Stimulated activated CD4-positive, alpha-beta T cell treated with anti-CD3 and anti-CD28 coated beads, TNF-alpha, amount 100 ng/mL, for 4 hours (primary cell): ENCODE data around the gene ABLIM2.

Experiments
- DNase-seq, 3 experiments: peaks; one replicate each; pipeline ENCODE4 v3.0.0-alpha.2; 2020; ENCODE audit warnings: low read depth in 3 of 3

Gene ABLIM2

DNA sequence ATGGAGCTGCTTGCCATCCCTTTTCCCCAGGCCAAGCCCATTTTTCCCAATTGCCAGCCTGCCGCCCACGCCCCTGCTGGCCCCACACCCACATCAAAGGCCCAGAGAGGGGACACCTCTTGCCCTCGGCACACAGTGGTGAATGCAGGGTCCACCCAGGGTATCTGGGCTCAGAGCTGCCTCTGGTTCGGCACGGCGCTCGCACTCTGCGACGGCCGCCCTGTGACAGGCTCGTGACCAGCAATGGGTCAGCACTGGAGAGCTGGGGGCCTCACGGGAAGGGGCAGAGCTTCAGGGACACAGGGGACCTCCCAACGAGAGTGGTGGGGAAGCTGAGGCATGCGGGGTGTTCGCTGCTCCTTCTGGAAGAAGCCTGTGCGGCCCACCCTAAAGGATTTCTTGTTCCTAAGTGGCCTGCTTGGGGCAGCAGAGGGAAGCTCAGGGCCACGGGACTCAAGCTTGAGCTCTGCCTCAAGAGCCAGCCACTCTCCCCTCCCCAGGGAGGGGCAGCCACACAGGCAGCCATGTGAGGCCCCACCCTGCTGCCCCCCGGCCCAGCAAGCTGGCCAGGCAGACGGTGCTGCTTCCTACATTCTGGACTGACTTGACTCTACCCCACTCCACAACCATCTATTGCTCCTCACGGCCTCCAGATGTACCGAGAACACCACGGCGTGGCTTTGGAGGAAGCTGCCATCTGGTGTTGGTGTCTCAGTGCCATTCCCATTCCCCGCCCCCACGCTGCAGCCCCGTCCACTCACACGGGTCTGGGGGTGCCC lies 73.7 kb downstream of the ABLIM2 start:
- DNase-seq, result no peak

DNA sequence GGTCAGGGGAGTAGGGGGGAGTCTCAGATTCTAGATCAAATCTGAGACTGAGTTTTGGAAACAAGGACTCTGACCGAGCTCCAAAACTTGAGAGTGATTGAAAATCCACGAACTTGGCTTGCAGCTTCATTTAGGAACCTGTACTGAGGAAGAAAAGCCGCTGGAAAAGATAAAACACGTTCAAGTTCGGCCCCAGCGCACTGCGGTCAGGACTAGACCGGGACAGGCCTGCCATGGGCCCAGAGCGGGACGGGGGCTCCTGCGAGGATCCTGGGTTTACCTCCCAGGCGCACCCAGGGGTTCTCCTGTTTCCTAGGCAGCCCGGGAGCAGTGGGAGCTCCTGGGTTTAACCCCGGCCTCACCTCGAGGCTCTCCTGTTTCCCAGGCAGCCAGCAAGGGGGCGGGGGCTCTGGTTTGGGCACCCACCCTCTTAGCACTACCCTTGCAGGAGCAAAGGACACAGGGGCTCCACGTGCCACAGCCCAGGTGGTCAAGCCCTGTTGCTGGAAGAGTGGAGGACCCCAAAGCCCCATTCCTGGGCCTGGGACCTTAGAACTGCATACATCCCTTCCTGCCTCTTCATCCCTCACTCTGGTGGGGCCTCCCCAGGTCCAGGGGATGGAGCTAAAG lies 74.5 kb downstream of the ABLIM2 start:
- no peak for DNase-seq

- DNase-seq, result no peak
Measured at GRCh38 chr4:8083086-8083825, 75.4 kb downstream of the ABLIM2 start.

- DNase-seq, result no peak
Measured at GRCh38 chr4:8082517-8083055, 76.0 kb downstream of the ABLIM2 start.

GRCh38 chr4:8081621-8082516 lies 76.7 kb downstream of the ABLIM2 start:
- DNase-seq, result no peak

- DNase-seq, result no peak
Measured at GRCh38 chr4:8081171-8081570, 77.4 kb downstream of the ABLIM2 start.

GRCh38 chr4:8080754-8081065 lies 77.9 kb downstream of the ABLIM2 start:
- no peak for DNase-seq

GRCh38 chr4:8079916-8080753 lies 78.5 kb downstream of the ABLIM2 start:
- DNase-seq, result no peak

GRCh38 chr4:8079031-8079885 lies 79.4 kb downstream of the ABLIM2 start:
- DNase-seq, result no peak

DNA sequence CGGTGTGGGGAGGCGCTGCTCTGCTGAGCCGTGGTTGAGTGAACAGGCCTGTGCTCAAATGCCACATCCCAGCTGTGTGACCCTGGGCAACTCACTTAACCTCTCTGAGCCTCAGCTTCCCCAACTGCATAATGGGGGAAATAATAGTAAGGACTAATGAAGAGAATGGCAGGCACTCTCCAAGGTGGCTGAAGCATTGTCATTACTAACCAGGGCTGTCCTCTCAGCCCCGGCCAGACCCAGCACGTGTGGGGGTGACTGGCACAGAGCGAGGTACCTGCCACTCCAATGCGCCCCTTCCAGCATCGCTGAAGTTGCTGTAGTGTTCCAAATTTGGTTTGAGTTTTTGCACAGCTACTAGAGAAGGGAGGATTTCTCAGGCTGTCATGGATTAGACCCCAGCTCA lies 80.0 kb downstream of the ABLIM2 start:
- DNase-seq, result no peak

DNA sequence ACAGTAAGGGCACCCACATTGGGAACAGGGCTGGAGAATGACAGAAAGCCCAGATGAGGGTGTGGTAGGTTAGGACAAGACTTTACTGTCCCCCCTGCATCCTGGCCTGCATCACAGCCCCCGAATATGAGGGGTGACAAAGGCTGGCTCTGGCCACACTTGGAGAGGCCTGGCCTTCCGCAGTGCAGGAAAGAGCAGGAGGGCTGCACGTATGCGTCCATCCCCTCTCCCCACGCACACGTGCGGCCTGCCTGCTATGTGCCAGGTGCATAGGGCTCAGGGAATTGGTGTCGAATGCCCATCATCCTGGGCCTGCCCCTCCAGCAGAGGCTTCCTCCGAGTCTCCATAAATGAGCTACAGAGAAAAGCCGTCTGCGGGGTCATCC lies 80.5 kb downstream of the ABLIM2 start:
- DNase-seq, result no peak

DNA sequence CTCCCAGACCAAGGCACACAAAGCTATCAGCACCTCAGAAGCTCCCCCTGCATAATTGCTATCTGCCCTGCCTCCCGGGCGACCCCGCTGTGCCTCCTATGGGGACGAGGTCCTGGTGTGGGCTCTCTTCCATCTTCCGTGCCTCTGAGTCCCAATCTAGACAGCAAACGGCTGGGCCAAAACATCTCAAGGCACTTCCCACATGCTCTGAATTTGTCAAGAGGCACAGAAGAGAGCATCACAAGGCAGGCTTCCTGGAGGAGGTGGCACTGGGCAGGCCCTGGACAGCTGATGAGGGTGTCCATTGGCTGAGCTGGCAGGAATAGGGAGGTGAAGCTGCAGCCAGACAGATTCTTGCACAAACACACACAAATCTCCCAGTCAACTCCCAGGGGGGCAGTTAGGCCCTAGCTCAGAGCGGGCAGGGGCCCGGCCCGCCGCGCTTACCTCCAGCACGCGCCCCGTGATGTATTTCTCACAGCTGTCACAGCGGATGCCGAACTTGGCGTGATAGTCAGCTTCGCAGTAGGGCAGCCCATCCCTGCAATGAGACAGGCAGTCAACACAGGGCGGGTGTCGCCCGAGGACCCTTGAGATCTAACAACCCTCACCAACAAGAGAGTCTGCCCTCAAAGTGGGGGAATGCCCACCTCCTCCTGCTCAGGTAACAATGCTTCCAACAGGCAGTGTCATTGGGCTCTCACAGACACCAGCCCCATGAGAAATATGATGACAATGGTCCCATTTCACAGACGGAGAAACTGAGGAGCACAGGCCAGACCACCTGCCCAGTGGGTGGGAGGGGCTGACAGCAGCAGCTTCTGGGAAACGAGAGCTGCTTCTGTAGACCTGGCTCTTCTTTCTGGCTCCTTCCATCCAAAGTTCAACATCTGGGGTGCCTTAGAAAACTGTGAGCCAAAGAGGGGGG lies 81.2 kb downstream of the ABLIM2 start:
- no peak for DNase-seq

GRCh38 chr4:8076023-8076422 lies 82.6 kb downstream of the ABLIM2 start:
- DNase-seq, result no peak

DNA sequence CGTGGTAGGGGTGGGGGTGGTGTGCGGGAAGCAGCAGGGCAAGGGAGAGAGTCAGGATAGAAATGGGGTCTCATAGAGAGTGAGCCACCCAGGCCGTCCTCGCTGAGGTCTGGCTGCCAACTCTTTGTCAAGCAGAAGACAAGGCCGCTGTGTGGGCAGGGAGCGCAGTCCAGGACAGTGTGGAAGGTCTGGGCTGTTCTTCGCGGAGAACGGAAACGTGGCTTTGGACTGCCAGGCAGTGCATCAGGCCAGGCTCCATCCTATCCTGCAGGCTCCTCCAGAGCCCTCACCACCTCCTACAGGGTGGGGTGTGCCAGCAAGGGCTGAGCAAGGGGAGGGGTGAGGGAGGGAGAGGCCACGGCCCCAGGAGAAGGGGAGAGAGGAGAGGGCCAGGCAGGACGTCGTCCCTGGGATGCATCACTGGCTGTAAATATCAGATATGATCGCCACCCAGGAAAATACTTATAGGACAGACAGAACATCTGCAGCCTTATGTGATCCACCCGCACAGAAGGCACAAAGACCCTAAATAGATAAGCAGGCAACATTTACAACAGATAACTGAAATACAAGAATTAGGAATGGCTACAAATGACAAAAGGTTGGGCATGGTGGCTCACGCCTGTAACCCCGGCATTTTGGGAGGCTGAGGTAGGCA lies 85.3 kb downstream of the ABLIM2 start:
- DNase-seq, result no peak

GRCh38 chr4:8072235-8072968 lies 86.2 kb downstream of the ABLIM2 start:
- DNase-seq, result no peak

GRCh38 chr4:8071766-8072165 lies 86.8 kb downstream of the ABLIM2 start:
- DNase-seq, result no peak
